HT-29 (cell line): Measurements from ENCODE around the gene C11orf42. TPM values are rescaled to one million over a fixed set of nuclear protein-coding genes. Genes with fewer than 3 reads are reported as not detected.

Experiments used
- DNase-seq: peaks from one replicate; pipeline ENCODE4 v3.0.0-alpha.2; 2015; ENCODE audit warnings: low spot score
- total RNA-seq: library from RNA; depleted of rRNA; stranded (reverse); fragments of >200 nt; shearing (Covaris generic); gene quantifications from 2 replicates; pipeline ENCODE4 v1.2.3, GENCODE V29; 2014; rRNA removed

C11orf42 gene
- total RNA-seq: not detected in 2 replicates

GRCh38 chr11:6205366-6205765 is at the start of gene C11orf42:
Gene C11orf42, plus strand, starts transcription at chr11:6205557. Its CDS starts 59 bp downstream, at chr11:6205616.
- no peak for DNase-seq

GRCh38 chr11:6156628-6157359 is 48.6 kb upstream of the C11orf42 start:
- DNase-seq: no peak

GRCh38 chr11:6170226-6170625 is 35.1 kb upstream of the C11orf42 start, which contains the start of gene OR52B2:
Gene OR52B2, minus strand, starts transcription at chr11:6170326. Its CDS starts 0 bp downstream, at chr11:6170326.
- no peak for DNase-seq

- no peak for DNase-seq
These were observed 29.9 kb upstream of the C11orf42 start for GRCh38 chr11:6175440-6175839.

GRCh38 chr11:6191742-6192141 is 13.6 kb upstream of the C11orf42 start:
- DNase-seq: no peak

- no peak for DNase-seq
These were observed 11.2 kb upstream of the C11orf42 start for GRCh38 chr11:6194065-6194581.

GRCh38 chr11:6196396-6196795 is 9.0 kb upstream of the C11orf42 start:
- DNase-seq: no peak

- no peak for DNase-seq
These were observed 7.7 kb upstream of the C11orf42 start for GRCh38 chr11:6197466-6198200.

- DNase-seq: no peak
These were observed 6.1 kb upstream of the C11orf42 start, which contains the start of gene OR52W1 for GRCh38 chr11:6199174-6199810. Gene OR52W1, plus strand, starts transcription at chr11:6199224. Its CDS starts 0 bp downstream, at chr11:6199224.

- no peak for DNase-seq
These were observed 4.4 kb upstream of the C11orf42 start for GRCh38 chr11:6200975-6201374.

- DNase-seq: no peak
These were observed 3.9 kb upstream of the C11orf42 start for GRCh38 chr11:6201481-6201880.

- no peak for DNase-seq
These were observed 3.3 kb upstream of the C11orf42 start for GRCh38 chr11:6202041-6202440.

- DNase-seq: no peak
These were observed 2.0 kb upstream of the C11orf42 start for GRCh38 chr11:6203327-6203726.

- no peak for DNase-seq
These were observed 651 bp upstream of the C11orf42 start for GRCh38 chr11:6204706-6205105.

- DNase-seq: no peak
These were observed 1.3 kb downstream of the C11orf42 start for GRCh38 chr11:6206456-6207180.

- DNase-seq: no peak
These were observed 4.4 kb downstream of the C11orf42 start for GRCh38 chr11:6209801-6210200.

GRCh38 chr11:6210274-6210955 is 5.1 kb downstream of the C11orf42 start:
- no peak for DNase-seq

- DNase-seq: no peak
These were observed 9.2 kb downstream of the C11orf42 start for GRCh38 chr11:6214530-6214929.

- DNase-seq: no peak
These were observed 11.1 kb downstream of the C11orf42 start for GRCh38 chr11:6216501-6216900.

GRCh38 chr11:6217722-6218121 is 12.4 kb downstream of the C11orf42 start:
- no peak for DNase-seq

- DNase-seq: peak; percentile 83
These were observed 14.0 kb downstream of the C11orf42 start for GRCh38 chr11:6219359-6219758.
